T1000 (cell line): ENCODE data around the gene LRRC4B.
"Not testable (repeated sequence)": the region's sequence is repeated elsewhere in the genome, so short reads cannot be mapped to it uniquely, and the experiment has no call there.

Experiments used
- DNase-seq: peaks from one replicate; lab custom pipeline; 2025; ENCODE audit warnings: mixed read lengths; lab: John Stamatoyannopoulos, UW

LRRC4B gene, protein sequence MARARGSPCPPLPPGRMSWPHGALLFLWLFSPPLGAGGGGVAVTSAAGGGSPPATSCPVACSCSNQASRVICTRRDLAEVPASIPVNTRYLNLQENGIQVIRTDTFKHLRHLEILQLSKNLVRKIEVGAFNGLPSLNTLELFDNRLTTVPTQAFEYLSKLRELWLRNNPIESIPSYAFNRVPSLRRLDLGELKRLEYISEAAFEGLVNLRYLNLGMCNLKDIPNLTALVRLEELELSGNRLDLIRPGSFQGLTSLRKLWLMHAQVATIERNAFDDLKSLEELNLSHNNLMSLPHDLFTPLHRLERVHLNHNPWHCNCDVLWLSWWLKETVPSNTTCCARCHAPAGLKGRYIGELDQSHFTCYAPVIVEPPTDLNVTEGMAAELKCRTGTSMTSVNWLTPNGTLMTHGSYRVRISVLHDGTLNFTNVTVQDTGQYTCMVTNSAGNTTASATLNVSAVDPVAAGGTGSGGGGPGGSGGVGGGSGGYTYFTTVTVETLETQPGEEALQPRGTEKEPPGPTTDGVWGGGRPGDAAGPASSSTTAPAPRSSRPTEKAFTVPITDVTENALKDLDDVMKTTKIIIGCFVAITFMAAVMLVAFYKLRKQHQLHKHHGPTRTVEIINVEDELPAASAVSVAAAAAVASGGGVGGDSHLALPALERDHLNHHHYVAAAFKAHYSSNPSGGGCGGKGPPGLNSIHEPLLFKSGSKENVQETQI

DNA sequence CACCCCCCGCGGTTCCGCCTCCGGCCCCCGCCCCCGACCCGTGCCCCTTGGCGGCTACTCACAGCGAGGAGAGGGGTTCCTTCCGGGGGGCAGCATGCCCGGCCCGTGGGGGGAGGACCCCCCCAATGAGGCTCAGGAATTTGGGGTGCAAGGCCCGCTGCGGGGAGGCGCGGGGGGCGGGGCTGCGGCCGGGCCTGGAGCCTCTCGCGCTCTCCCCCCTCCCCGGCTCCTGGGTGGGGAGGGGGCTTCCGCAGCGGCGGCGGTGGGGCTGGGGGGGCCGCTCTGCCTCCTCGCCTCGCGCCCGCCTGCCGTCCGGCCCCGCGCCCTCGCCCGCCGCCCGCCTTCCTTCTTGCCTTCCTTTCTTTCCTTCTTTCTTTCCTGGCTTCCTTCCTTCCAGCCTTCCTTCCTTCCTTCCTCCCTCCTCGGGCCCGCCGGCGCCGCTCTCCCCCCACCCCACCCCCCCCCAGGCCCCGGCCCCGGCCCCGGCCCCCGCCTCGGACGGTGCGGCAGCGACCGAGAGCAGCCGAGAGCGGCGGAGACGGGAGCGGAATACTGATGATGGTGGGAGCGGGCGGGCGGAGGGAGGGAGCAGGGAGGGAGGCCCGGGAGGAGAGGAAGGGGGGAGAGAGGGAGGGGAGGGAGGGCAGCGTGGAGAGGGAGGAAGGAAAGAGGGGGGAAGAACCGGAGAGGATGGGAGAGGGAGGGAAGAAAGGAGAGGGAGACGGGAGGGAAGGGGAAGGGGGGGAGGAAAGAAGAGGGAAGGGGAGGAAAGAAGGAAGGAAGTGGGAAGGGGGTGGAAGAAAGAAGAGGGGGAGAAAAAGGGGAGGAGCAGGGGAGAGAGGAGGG is at the start of gene LRRC4B:
LRRC4B (minus strand) TSS at position 554 of the 846 bp plus-strand sequence. CDS start 19,597 bp downstream, outside the sequence.
- no peak for DNase-seq

DNA sequence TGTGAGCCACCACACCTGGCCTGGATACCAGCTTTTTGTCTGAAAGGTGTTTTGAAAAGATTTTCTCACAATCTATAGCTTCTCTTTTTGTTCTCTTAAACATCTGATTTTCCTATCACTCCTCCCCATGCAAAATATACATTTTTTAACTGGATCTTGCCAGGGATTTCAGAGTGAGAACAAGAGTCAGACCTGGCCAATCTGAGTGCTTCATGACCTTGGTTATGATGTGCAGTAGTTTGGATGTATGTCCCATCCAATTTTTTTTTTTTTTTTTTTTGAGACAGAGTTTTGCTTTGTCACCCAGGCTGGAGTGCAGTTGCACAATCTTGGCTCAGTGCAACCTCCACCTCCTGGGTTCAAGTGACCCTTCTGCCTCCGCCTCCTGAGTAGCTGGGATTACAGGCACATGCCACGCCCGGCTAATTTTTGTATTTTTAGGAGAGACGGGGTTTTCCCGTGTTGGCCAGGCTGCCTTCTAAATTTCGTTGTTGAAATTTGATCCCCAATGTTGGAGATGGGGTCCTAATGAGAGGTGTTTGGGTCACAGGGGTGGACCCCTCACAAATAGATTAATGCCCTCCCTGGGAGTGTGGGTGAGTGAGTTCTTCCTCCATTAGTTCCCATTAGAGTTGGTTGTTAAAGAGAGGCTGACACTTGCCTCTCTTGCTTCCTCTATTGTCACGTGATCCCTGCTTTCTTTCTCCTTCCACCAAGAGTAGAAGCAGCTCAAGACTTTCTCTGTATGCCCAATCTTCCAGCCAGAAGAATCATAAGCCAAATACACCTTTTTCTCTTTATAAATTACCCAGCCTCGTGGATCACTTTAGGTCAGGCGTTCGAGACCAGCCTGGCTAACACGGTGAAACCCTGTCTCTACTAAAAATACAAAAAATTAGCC is 44.5 kb upstream of the LRRC4B start:
- not testable (repeated sequence) for DNase-seq

DNA sequence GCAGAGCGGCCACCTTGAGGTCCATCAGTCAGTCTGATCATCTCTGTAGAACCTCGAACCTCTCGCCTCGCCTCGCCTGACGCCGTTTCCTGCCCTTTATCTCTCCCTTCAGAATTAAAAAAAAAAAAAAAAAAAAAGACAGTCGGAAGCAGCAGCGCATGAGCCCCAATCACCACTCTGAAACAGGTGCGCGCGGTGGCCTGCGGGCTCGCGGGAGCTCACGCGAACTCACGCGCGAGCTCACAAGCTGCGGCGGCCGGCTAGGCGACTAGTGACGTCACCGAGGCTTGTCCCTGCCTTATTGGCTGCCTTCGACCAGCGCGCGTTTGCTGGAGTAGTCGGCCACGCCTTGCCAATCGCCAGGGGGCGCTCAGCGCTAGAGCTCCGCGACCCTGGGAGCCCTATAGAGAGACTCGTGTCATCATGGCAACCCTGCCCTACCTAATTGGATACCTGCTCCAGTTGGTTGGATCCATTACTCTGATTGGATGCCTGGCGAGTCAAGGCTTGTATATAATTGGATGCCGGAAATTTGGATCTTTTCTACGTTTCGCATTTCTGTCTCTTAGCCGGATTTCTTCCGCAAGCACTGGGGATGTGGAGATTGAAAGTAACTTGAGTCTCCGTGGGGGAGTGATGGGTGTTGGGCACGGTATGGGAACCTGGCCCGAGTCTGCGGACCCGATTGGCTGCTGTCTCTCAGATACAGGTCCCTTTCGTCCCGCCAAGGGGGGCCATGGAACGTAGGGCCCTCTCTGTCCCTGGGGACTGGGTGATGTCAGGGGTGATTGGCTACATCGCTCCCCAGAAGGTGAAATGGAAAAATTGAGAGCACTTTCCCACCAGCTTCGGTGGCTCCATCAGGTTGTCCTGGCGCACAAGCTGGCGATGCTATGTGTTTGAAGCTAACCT is 39.9 kb upstream of the LRRC4B start:
- DNase-seq = no peak

DNA sequence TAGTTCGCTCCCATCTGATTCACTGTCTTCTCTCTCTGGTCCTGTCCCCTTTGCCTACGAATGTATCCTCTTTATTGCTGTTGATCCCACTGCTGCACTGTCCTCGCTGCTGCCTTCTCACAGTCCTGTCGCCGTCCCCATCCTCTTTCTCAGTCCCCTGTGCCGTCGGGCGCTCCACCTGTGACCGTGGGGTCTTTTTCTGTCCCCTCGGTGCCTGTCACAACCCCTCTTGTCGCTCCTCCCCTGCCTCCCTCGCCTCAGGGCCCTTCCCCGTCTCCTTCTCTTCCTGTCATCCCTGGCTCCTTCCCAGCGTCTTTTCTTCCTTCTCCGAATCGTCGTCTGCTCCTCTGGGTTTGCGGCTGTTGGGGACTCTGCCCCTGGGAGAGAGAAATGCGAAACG is 39.2 kb upstream of the LRRC4B start:
- DNase-seq = no peak

DNA sequence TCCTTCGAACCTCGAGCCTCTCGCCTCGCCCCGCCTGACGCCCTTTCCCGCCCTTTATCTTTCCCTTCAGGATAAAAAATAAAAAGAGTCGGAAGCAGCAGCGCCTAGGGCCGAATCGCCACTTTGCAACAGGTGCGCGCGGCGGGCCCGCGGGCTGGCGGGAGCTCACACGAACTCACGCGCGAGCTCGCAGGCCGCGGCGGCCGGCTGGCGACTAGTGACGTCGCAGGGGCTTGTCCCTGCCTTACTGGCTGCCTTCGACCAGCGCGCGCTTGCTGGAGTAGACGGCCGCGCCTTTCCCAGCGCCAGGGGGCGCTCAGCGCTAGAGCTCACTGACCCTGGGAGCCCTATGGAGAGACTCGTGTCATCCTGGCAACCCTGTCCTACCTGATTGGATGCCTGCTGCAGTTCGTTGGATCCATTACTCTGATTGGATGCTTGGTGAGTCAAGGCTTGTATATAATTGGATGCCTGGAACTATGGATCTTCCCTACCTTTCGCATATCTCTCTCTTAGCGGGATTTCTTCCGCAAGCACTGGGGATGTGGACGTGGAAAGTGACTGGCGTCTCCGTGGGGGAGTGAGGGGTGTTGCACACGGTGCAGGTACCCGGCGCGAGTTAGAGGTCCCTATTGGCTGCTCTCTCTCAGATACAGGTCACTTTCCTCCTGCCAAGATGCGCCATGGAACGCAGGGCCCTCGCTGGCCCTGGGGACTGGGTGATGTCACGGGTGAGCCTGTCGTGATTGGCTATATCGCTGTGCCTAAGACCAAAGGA is 38.0 kb upstream of the LRRC4B start:
- DNase-seq = not testable (repeated sequence)

DNA sequence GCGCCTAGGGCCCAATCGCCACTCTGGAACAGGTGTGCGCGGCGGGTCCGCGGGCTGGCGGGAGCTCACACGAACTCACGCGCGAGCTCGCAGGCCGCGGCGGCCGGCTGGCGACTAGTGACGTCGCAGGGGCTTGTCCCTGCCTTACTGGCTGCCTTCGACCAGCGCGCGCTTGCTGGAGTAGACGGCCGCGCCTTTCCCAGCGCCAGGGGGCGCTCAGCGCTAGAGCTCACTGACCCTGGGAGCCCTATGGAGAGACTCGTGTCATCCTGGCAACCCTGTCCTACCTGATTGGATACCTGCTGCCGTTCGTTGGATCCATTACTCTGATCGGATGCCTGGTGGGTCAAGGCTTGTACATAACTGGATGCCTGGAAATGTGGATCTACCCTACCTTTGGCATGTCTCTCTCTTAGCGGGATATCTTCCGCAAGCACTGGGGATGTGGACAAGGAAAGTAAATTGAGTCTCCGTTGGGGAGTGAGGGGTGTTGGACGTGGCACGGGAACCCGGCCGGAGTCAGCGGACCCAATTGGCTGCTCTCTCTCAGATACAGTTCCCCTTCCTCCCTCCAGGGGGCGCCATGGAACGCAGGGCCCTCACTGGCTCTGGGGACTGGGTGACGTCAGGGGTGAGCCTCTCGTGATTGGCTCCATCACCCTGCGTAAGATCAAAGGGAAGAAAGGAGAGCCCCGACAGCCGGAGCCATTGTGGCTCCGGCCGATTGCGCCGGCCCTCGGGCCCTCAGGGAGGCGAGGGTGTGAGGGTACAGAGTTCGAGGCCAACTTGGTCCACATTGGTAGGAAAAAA is 36.2 kb upstream of the LRRC4B start:
- not testable (repeated sequence) for DNase-seq

DNA sequence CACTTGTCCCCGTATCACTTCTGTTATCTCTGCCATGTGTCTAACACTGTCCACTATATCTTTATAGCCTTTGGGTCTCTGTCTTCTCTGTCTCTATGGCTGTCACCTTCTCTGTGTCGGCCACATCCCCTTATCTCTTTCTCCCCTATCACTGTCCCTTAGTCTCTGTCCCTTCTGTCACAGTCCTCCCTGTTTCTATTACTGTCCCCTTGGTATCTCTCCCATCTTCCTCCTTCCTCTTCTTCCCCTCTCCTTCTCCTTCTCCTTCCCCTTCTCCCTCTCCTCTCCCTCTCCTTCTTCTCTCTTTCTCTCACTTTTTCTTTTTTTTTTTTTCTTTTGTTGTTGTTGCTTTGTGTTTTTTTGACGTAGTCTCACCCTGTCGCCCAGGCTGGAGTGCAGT is 34.7 kb upstream of the LRRC4B start:
- no peak for DNase-seq

DNA sequence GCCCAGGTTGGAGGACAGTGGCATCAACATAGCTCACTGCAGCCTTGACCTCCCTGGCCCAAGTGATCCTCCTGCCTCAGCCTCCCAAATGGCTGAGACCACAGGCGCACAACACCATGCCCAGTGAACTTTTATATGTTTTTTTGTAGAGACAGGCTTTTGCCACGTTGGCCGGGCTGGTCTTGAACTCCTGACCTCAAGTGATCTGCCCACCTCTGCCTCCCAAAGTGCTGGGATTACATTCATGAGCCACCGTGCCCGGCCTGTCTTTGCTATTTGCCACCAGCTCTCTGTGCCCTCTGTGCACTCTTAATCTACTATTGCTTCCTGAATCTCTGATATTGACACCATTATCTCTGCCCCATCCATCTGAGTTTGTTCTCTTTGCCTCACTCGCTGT is 34.3 kb upstream of the LRRC4B start:
- DNase-seq = no peak

DNA sequence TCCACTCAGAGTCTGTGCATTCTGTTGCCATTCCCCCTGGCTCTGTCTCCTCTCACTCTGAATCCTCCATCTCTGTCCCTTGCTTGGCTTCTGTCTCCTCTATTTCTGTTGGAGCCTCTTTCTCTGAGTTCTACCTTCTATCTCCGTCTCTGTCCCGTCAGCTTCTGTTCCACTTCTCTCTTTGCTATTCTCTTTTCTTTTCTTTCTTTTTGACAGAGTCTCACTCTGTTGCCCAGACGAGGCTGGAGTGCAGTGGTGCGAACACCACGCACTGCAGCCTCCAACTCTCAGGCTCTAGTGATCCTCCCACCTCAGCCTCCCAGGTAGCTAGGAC is 33.8 kb upstream of the LRRC4B start:
- DNase-seq = no peak

DNA sequence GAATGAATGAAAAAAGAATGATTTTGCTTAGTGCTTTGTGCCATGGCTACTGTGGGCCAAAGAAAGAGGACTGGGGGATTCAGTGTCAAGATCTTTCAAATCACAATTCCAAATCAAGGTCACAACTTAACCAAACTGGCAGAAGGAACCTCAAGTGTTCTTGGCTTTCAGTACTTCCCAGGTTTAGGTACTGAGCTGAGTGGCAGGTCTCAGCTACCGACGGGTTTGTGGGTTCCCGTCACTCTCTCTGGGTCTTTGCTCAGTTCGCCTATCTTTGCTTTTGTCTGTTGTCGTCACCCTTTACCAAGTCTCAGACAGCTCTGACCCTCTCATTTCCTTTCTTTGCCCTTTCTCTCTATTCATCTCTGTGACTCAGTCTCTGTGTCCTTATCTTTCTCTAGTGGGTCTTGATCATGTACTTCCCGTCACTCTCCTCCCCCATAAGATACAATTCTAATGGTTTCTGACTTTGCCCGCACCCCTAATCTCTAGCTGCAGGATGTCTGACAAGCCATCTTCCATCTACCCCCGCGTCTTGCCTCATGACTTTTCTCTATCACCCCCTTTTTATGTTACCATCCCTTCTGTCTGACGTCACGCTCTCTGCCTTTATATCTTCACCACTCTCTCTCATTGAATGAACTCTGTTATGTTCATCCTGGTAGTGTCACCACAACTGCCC is 33.3 kb upstream of the LRRC4B start:
- no peak for DNase-seq

DNA sequence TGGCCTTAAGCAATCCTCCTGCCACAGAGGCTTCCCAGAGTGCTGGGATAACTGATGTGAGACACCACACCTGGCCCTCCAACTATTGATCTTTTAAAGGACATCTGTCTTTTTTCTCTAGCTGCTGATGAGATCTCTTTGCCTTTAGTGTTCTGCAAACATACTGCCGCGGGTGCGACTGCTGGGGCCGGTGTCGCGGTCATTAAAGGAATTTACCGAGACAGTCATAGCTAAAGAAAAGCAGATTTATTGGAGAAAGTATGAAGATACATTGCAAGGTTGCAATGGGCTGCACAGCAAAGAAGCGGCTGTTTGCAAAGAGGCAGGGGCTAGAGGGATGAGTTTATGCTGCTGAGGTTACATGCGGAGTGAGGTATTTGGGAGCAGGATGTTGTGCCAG is 31.2 kb upstream of the LRRC4B start:
- no peak for DNase-seq

DNA sequence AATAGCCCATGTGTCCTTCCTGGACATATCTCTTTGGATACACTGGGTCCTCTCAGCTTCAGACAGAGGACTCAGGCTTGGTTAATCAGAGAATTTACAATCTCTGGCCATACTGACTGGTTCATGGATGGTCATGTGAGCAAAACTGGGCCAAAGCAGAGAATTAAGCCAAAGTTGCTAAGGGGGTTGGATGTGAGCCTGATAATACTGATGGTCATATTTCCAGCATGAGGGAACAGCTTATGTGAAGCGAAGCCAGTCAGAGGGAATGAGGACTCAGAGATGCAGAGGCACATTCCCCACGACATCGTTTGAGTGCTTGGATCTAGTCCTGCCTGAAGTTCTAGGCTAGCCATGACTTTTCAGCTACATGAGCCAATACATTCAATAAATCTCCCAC is 22.0 kb upstream of the LRRC4B start:
- DNase-seq = no peak

DNA sequence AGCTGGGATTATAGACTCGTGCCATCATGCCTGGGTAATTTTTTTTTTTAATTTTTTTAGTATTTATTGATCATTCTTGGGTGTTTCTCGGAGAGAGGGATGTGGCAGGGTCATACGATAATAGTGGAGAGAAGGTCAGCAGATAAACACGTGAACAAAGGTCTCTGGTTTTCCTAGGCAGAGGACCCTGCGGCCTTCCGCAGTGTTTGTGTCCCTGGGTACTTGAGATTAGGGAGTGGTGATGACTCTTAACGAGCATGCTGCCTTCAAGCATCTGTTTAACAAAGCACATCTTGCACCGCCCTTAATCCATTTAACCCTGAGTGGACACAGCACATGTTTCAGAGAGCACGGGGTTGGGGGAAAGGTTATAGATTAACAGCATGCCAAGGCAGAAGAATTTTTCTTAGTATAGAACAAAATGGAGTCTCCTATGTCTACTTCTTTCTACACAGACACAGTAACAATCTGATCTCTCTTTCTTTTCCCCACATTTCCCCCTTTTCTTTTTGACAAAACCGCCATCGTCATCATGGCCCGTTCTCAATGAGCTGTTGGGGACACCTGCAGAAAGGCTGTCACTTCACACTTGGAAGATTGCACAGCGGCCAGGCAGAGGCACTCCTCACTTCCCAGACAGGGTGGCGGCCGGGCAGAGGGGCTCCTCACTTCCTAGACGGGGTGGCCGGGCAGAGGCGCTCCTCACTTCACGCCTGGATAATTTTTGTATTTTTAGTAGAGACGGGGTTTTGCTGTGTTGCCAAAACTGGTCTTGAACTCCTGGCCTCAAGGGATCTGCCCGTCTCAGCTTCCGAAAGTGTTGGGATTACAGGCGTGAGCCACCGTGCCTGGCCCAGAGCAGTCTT is 13.8 kb upstream of the LRRC4B start:
- DNase-seq = not testable (repeated sequence)

DNA sequence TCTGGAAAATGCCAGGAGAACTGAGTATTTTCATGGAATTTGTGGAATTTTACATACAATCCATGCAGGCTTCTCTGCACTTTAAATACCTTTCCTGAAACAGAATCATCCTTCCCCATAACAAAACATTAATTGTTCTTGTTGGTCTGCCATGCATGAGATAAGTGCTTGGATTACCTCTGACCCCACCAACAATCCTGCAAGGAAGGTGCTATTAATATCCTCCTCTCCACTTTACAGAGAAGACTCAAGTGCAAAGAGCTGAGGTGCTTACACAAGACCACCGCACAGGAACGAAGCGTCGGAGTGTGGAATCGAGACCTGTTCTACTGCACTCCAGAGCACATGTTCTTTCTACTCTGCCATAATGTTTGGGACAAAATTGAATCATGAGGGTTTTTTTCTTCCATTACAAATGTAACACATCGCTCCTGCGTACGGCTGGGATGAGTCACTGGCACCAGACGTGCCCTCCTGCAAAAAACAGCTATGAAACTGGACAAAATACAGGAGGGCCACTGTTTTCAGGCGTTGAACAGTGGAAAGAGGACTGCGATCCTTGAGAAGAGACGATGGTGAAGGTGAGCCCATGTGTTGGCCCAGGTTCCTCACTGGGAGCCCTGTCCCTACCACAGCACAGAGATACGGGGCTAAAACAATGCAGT is 12.9 kb upstream of the LRRC4B start:
- no peak for DNase-seq

DNA sequence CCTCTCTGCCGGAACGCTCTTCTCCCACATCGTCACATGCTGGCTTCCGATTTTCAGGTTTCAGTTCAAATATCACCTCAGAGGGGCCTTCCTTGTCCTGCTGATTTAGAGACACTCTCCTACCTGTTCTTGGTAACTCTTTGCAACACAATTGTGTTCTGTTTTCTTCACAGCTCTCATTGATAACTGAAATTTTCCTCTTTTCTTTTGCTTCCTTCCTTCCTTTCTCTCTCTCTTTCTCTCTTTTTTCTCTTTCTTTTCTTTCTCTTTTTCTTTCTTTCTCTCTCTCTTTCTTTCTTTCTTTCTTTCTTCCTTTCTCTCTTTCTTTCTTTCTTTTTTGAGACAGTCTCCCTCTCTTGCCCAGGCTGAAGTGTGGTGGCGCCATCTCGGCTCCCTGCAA is 12.0 kb upstream of the LRRC4B start:
- DNase-seq = no peak

DNA sequence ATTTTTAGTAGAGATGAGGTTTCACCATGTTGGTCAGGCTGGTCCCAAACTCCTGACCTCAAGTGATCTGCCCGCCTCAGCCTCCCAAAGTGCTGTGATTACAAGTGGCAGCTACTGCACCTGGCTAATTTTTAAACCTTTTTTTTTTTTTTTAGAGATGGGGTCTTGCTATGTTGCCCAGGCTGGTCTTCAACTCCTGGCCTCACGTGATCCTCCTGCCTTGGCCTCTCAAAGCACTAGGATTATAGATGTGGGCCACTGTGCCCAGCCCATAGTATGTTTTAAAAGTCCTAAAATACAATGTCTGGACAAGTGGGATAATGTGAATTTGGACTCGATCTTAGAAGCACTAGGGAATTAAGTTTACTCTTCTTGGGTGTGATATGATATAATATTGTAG is 8.5 kb upstream of the LRRC4B start:
- DNase-seq = not testable (repeated sequence)
